AG09319 (cell line): Measurements from ENCODE around the gene SCN8A.

ENCODE experiments used
- DNase-seq: peaks from one replicate; pipeline ENCODE4 v3.0.0-alpha.2; 2010; ENCODE audit warnings: low read depth; ENCODE audit errors: extremely low read depth
- TF ChIP-seq, protein P1 (sequence below): IDR thresholded peaks from 2 replicates; pipeline ENCODE4 v1.5.1; 2011; ENCODE audit warnings: low read depth, mild to moderate bottlenecking, inconsistent platforms, low read length, moderate library complexity

SCN8A gene

DNA sequence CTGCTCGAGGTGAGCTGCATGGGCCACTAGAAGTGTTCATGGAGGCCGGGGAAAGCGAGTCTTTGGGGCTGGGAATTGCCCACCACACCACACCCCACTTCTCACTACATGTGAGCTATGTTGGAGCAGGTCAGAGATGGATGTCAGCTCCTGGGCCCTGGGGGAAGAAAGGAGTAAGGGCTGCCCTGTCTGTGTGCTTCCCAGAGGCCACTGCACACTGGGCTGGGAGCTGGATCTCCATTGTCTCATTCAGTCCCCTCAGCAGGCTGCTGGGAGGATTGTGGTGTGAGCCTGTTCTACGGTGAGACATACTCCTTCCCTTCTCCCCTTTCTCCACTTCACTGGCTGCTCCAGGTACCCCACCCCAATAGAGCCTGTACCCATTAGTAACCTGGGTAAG lies 247.0 kb downstream of the SCN8A start:
- no peak for DNase-seq
- TF ChIP-seq, protein P1, sequence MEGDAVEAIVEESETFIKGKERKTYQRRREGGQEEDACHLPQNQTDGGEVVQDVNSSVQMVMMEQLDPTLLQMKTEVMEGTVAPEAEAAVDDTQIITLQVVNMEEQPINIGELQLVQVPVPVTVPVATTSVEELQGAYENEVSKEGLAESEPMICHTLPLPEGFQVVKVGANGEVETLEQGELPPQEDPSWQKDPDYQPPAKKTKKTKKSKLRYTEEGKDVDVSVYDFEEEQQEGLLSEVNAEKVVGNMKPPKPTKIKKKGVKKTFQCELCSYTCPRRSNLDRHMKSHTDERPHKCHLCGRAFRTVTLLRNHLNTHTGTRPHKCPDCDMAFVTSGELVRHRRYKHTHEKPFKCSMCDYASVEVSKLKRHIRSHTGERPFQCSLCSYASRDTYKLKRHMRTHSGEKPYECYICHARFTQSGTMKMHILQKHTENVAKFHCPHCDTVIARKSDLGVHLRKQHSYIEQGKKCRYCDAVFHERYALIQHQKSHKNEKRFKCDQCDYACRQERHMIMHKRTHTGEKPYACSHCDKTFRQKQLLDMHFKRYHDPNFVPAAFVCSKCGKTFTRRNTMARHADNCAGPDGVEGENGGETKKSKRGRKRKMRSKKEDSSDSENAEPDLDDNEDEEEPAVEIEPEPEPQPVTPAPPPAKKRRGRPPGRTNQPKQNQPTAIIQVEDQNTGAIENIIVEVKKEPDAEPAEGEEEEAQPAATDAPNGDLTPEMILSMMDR = no peak

DNA sequence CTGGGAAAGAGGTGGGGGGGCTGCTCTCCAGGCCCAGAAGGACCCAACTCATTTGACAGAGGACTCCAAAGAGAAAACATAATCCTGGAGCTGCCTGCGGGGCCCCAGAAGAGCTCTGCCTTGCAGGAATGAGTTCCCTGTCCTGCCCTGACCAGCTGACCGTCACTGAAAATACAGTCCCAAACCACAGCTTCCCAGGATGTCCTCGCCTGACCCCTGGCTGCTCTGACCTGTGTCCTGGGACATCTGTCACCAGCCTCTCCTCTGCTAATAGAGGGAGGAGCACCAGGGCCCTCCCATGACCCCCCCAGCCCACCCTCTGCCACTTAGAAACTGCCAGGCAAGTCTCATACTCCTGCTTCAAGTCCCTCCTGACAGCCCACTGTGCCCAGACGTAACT lies 247.7 kb downstream of the SCN8A start:
- DNase-seq = no peak
- TF ChIP-seq, protein P1 = no peak

DNA sequence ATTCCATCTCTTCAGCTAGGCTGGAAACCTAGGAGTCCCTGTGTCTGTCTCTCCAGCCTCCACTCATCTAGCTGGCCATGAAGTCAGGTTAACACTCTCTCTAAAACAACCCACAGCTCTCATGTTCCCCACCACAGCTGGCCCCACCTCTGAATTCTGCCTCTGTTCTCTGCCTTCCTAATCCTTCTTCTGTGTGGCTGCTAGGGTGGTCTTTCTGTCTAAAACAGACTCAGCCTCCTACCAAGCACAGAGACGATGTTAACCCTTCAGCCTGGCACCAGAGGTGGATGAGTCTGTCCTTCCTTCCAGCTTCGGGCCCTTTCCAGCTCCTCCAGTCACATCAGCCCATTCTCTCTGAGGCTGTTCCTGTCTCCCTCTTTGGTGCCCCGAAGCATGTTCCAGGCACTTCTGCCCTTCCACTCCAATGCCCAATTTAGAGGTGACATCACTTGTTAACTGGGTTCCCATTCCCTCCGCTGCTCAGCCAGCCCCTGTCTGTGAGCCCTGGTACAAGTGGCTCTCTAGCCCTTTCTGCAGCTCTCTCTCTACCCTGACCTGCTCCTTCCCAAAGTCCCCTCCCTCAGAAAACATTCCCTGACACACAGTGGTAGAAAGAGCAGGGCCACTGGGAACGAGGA lies 248.4 kb downstream of the SCN8A start:
- TF ChIP-seq, protein P1 = no peak
- no peak for DNase-seq

DNA sequence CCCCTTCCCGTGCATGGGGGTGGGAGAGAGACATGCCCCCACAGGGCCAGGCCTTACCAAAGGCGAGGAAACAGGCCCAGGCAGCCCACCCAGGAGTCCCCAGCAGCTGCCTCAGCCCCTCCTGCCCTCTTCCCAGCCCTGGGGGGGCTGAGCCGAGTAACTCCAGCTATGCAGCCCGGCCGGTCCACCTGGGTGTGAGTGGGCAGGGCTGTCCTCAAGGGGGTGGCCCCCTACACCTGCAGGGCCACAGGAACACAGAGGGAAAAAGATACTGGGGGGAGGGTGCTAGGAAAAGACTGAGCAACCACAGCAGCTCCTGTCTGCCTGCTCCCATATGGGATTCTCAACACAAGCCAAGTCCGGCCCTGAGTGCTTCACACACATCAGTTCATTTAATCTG lies 249.9 kb downstream of the SCN8A start:
- TF ChIP-seq, protein P1 = no peak
- DNase-seq = no peak

DNA sequence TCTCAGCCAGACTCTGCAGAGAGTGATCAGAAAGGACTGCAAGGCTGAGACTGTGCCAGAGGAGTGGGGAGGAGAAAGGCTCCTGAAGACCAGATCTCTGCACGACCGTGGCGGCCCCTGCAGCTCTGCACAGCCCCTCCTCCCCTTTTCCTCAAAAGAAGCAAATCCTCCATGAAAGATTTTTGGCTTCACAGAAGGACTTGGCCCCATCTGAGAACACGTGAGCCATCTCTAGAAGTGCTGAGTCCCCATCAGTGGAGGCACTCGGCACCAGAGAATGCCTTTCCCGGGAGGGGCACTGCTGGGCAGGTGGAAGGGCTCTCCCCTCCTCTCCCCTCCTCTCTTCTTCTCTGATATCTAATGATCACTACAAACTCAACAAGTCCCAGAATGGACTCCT lies 250.7 kb downstream of the SCN8A start:
- DNase-seq = no peak
- TF ChIP-seq, protein P1 = no peak

DNA sequence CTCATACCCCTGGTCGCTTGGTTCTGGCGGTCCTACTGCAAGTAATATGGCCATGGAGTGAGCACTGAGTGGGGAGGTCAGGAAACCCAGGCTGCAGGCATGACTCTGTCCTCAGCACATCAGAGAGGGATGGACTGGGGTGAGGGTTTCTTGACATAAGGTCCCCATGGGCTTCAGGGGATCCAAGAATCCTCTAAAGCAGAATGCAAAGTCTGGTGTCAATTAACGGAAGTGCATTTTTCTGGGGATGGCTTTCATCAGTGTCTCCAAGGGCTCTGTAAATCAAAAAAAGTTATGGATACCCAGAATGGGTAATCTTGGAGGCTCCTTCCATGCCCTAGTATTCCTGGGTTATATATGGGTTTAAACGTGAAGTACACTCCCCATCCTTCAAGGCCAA lies 253.8 kb downstream of the SCN8A start:
- TF ChIP-seq, protein P1 = no peak
- DNase-seq = no peak

DNA sequence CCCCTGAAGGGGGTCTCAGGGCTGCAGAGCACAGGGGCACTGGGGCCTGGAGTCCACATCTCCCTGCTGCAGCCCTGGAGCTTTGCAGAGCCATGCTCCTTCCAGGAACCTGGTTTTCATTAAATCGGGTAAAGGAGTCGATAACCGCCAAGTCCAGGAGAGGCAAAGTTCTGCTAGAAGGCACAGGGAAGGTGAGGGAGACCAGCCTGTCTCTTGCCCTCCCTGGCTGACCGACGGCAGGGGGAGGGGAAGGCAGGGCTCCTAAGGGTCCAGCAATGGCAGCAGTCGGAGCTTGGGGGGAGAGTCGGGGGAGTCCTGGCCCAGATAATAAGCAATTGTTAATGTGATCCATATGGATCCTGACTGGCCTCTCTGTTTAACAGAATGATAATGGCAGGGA lies 254.4 kb downstream of the SCN8A start:
- TF ChIP-seq, protein P1 = no peak
- no peak for DNase-seq
